B cell (primary cell): ENCODE measurements around the gene MTHFS. TPM values are rescaled to one million over a fixed set of nuclear protein-coding genes. Genes with fewer than 3 reads are reported as not detected.

Experiments used
- ATAC-seq: fragments of 200-7000 bp; cut with Tn5 transposase; one replicate; pipeline ENCODE4 v1.10.0; 2021; ENCODE audit warnings: low read depth, mild to moderate bottlenecking, moderate number of reproducible peaks, moderate library complexity
- CTCF ChIA-PET: fragments of 350-600 bp; sonication (Branson Sonifier 250); formaldehyde crosslinking; loops from one replicate; lab custom pipeline; 2021; ENCODE audit warnings: antibody characterized with exemption, inconsistent platforms; lab: Charles Lee
- POLR2A ChIA-PET: fragments of 350-600 bp; sonication (Branson Sonifier 250); formaldehyde crosslinking; loops from one replicate; lab custom pipeline; 2021; ENCODE audit warnings: antibody characterized with exemption; lab: Charles Lee
- DNase-seq: peaks from one replicate; pipeline ENCODE4 v3.0.0; 2013
- H2AFZ ChIP-seq: 2 replicates; pipeline ENCODE4 v1.6.1; 2012; ENCODE audit warnings: mild to moderate bottlenecking, low read depth, low read length; ENCODE audit not compliant: insufficient read depth, poor library complexity, severe bottlenecking
- H3K27ac ChIP-seq, 2 donors: 1 replicate in 1 of 2; 2 replicates in 1 of 2; pipeline ENCODE4 v1.5.1; 2012 to 2013; ENCODE audit warnings: low read length in 2 of 2, mild to moderate bottlenecking in 2 of 2, moderate library complexity in 1 of 2
- H3K27me3 ChIP-seq, 4 experiments: fragments of 200-600 bp in 1 of 4; sonication (generic) in 1 of 4; replicated peaks in 1 of 4; 1 replicate in 2 of 4; 2 replicates in 2 of 4; pipeline versions ENCODE4 v1.6.1 to v1.7.0; 2013 to 2016; ENCODE audit warnings: low read length in 3 of 4, mild to moderate bottlenecking in 2 of 4, mixed read lengths in 1 of 4, moderate library complexity in 1 of 4; ENCODE audit not compliant: insufficient read depth in 4 of 4, control insufficient read depth in 3 of 4; ENCODE audit errors: control extremely low read depth in 1 of 4
- H3K36me3 ChIP-seq, 2 experiments: replicated peaks in 1 of 2; 1 replicate in 1 of 2; 2 replicates in 1 of 2; pipeline versions ENCODE4 v1.6.1 to v1.7.1; 2013; ENCODE audit warnings: low read length in 1 of 2; ENCODE audit not compliant: insufficient read depth in 2 of 2, control insufficient read depth in 1 of 2; ENCODE audit errors: control extremely low read depth in 1 of 2, extremely low read depth in 1 of 2
- H3K4me1 ChIP-seq, 2 donors: fragments of 200-600 bp in 1 of 2; sonication (generic) in 1 of 2; 1 replicate in 1 of 2; 2 replicates in 1 of 2; pipeline versions ENCODE4 v1.5.1 to v1.6.1; 2013 to 2017; ENCODE audit warnings: low read length in 2 of 2; ENCODE audit not compliant: control insufficient read depth in 2 of 2, insufficient read depth in 2 of 2
- H3K4me2 ChIP-seq: replicated peaks from 2 replicates; pipeline ENCODE3; 2012; ENCODE audit warnings: mild to moderate bottlenecking, low read depth, low read length; ENCODE audit not compliant: poor library complexity, severe bottlenecking
- H3K4me3 ChIP-seq, 5 experiments: fragments of 200-600 bp in 1 of 5; sonication (generic) in 1 of 5; 1 replicate in 3 of 5; 2 replicates in 2 of 5; pipeline versions ENCODE4 v1.5.1 to v1.7.0; 2011 to 2016; ENCODE audit warnings: low read length in 4 of 5, mild to moderate bottlenecking in 4 of 5, low read depth in 2 of 5, control low read depth in 1 of 5, moderate library complexity in 1 of 5; ENCODE audit not compliant: insufficient read depth in 1 of 5; ENCODE audit errors: control extremely low read depth in 1 of 5, extremely low read depth in 1 of 5
- H3K79me2 ChIP-seq: fragments of 200-600 bp; sonication (generic); one replicate; pipeline ENCODE4 v1.6.0; 2016; ENCODE audit warnings: low read length; ENCODE audit not compliant: control insufficient read depth, insufficient read depth
- H3K9ac ChIP-seq: fragments of 200-600 bp; sonication (generic); 2 replicates; pipeline ENCODE4 v1.6.1; 2017; ENCODE audit warnings: mild to moderate bottlenecking, low read length, moderate library complexity
- H3K9me3 ChIP-seq, 3 donors: one replicate each; pipeline versions ENCODE4 v1.6.1 to v1.7.1; 2013; ENCODE audit warnings: low read length in 2 of 3; ENCODE audit not compliant: control insufficient read depth in 2 of 3, insufficient read depth in 1 of 3; ENCODE audit errors: control extremely low read depth in 1 of 3
- H4K20me1 ChIP-seq: 2 replicates; pipeline ENCODE4 v1.6.0; 2012; ENCODE audit warnings: mild to moderate bottlenecking, low read length; ENCODE audit not compliant: insufficient read depth, control insufficient read depth, poor library complexity, severe bottlenecking
- H3K27ac Mint-ChIP-seq: one replicate; pipeline ENCODE4 v1.8.0; 2021; ENCODE audit warnings: mixed read lengths
- H3K27me3 Mint-ChIP-seq: one replicate; pipeline ENCODE4 v1.8.0; 2021; ENCODE audit warnings: mixed read lengths
- H3K4me1 Mint-ChIP-seq: one replicate; pipeline ENCODE4 v1.8.0; 2021; ENCODE audit warnings: mixed read lengths
- H3K4me3 Mint-ChIP-seq: one replicate; pipeline ENCODE4 v1.8.0; 2021; ENCODE audit warnings: mixed read lengths
- H3K9me3 Mint-ChIP-seq: one replicate; pipeline ENCODE4 v1.8.0; 2022; ENCODE audit warnings: mixed read lengths; ENCODE audit not compliant: insufficient read depth
- EZH2 ChIP-seq: IDR thresholded peaks from 2 replicates; pipeline ENCODE4 v1.6.1; 2012; ENCODE audit warnings: borderline replicate concordance, low read depth, mild to moderate bottlenecking, moderate library complexity, low read length; ENCODE audit not compliant: insufficient read depth, poor library complexity, severe bottlenecking
- WGBS: methylation state at CpG from one replicate; pipeline ENCODE4 v1.1.5; 2013; ENCODE audit warnings: missing lambda C conversion rate; ENCODE audit not compliant: insufficient coverage; 5-methylcytosine and 5-hydroxymethylcytosine counted together
- intact Hi-C: fragments of 100-400 bp; cut with micrococcal nuclease; formaldehyde crosslinking; loops from one replicate; pipeline ENCODE4 v1.10.0; 2022
- polyA plus RNA-seq: library from polyadenylated mRNA; depleted of rRNA; stranded (reverse); fragments of >200 nt; gene quantifications from 2 replicates; pipeline ENCODE4 v1.2.3, GENCODE V29; 2012
- total RNA-seq, 2 donors: library from RNA; stranded (reverse); fragments of 120-200 nt in 1 of 2; gene quantifications; 1 replicate in 1 of 2; 2 replicates in 1 of 2; pipeline versions ENCODE4 v1.2.3 to v1.2.4, GENCODE V29; 2013 to 2022
- TF ChIP-seq, protein P1 (sequence below): fragments of 200-600 bp; IDR thresholded peaks from one replicate; pipeline ENCODE4 v1.8.0; 2022; ENCODE audit warnings: antibody characterized with exemption, mild to moderate bottlenecking

MTHFS gene
- total and polyA plus RNA-seq, 2 donors (not counting 1 experiment from before 2014, with no cell fraction given): 20.1 to 20.9 TPM

DNA sequence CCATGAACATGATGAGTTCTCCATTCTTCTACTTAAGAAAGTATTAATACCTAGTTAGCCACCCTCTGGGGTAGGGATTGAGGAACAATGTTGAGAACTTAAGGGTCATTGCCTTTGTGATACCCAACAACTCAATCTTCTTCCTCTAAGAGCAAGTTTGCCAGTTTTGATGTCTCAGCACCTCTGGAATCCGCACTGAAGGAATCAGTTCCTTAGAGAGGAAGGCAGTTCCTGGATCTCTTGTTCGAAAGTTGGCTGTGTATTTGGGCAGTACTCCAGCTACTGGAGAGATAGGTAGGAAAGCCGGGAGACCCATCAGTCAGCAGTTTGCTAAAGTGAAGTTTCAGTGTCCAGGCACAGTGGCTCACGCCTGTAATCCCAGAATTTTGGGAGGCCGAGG lies 35.6 kb upstream of the MTHFS start:
- no peaks in the 10 kb centered on the region for H3K4me1 Mint-ChIP-seq
- H3K9me3 ChIP-seq: no peaks in the 10 kb centered on the region
- ATAC-seq (no peak), DNase-seq (no peak)
- no peaks in the 10 kb centered on the region for H3K36me3 ChIP-seq
- peaks cover 10% of the 10 kb centered on the region for H3K27me3 Mint-ChIP-seq
- H3K9ac ChIP-seq: no peak overlapping the region
- no peaks in the 10 kb centered on the region for H3K79me2 ChIP-seq
- H2AFZ ChIP-seq: no peak overlapping the region
- H3K4me1 ChIP-seq: no peaks in the 10 kb centered on the region
- peaks cover 0 to 4% (median 0%) of the 10 kb centered on the region in 4 experiments for H3K27me3 ChIP-seq
- H4K20me1 ChIP-seq: no peaks in the 10 kb centered on the region
- H3K4me2 ChIP-seq: no peak overlapping the region
- intact Hi-C loops: no loop called here
- 89% methylated on average over 3 of the region's 5 CpGs for WGBS
- no peak overlapping the region for H3K4me3 ChIP-seq
- no peak overlapping the region for H3K27ac Mint-ChIP-seq
- H3K27ac ChIP-seq: no peak overlapping the region
- no peak overlapping the region for H3K4me3 Mint-ChIP-seq
- H3K9me3 Mint-ChIP-seq: no peaks in the 10 kb centered on the region
- ChIA-PET CTCF (no interaction called here), POLR2A (no interaction called here)
- TF ChIP-seq, protein P1, sequence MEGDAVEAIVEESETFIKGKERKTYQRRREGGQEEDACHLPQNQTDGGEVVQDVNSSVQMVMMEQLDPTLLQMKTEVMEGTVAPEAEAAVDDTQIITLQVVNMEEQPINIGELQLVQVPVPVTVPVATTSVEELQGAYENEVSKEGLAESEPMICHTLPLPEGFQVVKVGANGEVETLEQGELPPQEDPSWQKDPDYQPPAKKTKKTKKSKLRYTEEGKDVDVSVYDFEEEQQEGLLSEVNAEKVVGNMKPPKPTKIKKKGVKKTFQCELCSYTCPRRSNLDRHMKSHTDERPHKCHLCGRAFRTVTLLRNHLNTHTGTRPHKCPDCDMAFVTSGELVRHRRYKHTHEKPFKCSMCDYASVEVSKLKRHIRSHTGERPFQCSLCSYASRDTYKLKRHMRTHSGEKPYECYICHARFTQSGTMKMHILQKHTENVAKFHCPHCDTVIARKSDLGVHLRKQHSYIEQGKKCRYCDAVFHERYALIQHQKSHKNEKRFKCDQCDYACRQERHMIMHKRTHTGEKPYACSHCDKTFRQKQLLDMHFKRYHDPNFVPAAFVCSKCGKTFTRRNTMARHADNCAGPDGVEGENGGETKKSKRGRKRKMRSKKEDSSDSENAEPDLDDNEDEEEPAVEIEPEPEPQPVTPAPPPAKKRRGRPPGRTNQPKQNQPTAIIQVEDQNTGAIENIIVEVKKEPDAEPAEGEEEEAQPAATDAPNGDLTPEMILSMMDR: no peak
- no peak for TF ChIP-seq EZH2

- H3K9me3 ChIP-seq: no peaks in the 10 kb centered on the region
- H4K20me1 ChIP-seq: no peaks in the 10 kb centered on the region
- intact Hi-C loops: no loop called here
- Mint-ChIP-seq H3K27me3 (peaks cover 10% of the 10 kb centered on the region), H3K27ac (no peak overlapping the region), H3K9me3 (no peaks in the 10 kb centered on the region), H3K4me3 (no peak overlapping the region), H3K4me1 (no peaks in the 10 kb centered on the region)
- H3K4me2 ChIP-seq: no peak overlapping the region
- H3K4me1 ChIP-seq: no peaks in the 10 kb centered on the region
- H3K79me2 ChIP-seq: no peaks in the 10 kb centered on the region
- ChIA-PET CTCF (no interaction called here), POLR2A (interaction anchor here (1.3 kb wide), 1 partner anchor 34 kb away, joined by 3 read pairs; no protein-coding TSS in a partner anchor)
- peaks cover 0 to 4% (median 0%) of the 10 kb centered on the region in 4 experiments for H3K27me3 ChIP-seq
- no peaks in the 10 kb centered on the region for H3K36me3 ChIP-seq
- no peak overlapping the region for H3K4me3 ChIP-seq
- ATAC-seq (no peak), DNase-seq (no peak)
- H3K27ac ChIP-seq: no peak overlapping the region
- TF ChIP-seq, protein P1: no peak
- TF ChIP-seq EZH2: no peak
- H3K9ac ChIP-seq: no peak overlapping the region
- WGBS: 100% methylated on average over 1 of the region's 5 CpGs
- no peak overlapping the region for H2AFZ ChIP-seq
Measured at GRCh38 chr15:79930516-79930915, 33.7 kb upstream of the MTHFS start.
